Kidney (tissue), 14 donors: Measurements from ENCODE around the gene EEF1AKMT3. TPM values are rescaled to one million over a fixed set of nuclear protein-coding genes. Genes with fewer than 3 reads are reported as not detected.
A peak's percentile ranks its signal among the peaks of the same experiment; 100 is the strongest.

Source experiments
- DNase-seq, 5 donors: peaks; one replicate each; pipeline ENCODE4 v3.0.0-alpha.2; 2013 to 2020
- FAIRE-seq: peaks from 2 replicates; lab custom pipeline; 2012; peaks lifted over from hg19 to GRCh38; lab: Jason Lieb, UNC
- H3K27ac ChIP-seq, 2 donors: one replicate each; pipeline ENCODE4 v1.7.0; 2013; ENCODE audit warnings: low read depth in 2 of 2, low read length in 2 of 2, inconsistent platforms in 1 of 2
- H3K27me3 ChIP-seq: one replicate; pipeline ENCODE4 v1.7.1; 2013; ENCODE audit warnings: low read length, inconsistent platforms; ENCODE audit not compliant: control insufficient read depth, insufficient read depth
- H3K36me3 ChIP-seq, 3 donors: one replicate each; pipeline versions ENCODE4 v1.7.0 to v1.7.1; 2013; ENCODE audit warnings: low read length in 3 of 3, control low read depth in 1 of 3, inconsistent platforms in 1 of 3; ENCODE audit not compliant: insufficient read depth in 3 of 3, control insufficient read depth in 2 of 3
- H3K4me1 ChIP-seq, 3 donors: one replicate each; pipeline versions ENCODE4 v1.7.0 to v1.7.1; 2013; ENCODE audit warnings: low read length in 3 of 3, inconsistent platforms in 1 of 3, low read depth in 1 of 3; ENCODE audit not compliant: control insufficient read depth in 2 of 3, insufficient read depth in 2 of 3
- H3K4me3 ChIP-seq, 3 donors: one replicate each; pipeline versions ENCODE4 v1.7.0 to v1.8.1; 2013; ENCODE audit warnings: low read length in 3 of 3, control low read depth in 1 of 3, inconsistent platforms in 1 of 3
- H3K9ac ChIP-seq, 3 donors: one replicate each; pipeline versions ENCODE4 v1.7.0 to v1.7.1; 2013; ENCODE audit warnings: low read length in 3 of 3, control low read depth in 1 of 3, inconsistent platforms in 1 of 3
- H3K9me3 ChIP-seq, 3 donors: one replicate each; pipeline versions ENCODE4 v1.7.0 to v1.7.1; 2013; ENCODE audit warnings: low read length in 3 of 3, control low read depth in 1 of 3, inconsistent platforms in 1 of 3; ENCODE audit not compliant: control insufficient read depth in 2 of 3, insufficient read depth in 1 of 3
- intact Hi-C: fragments of 100-400 bp; cut with DNase I; formaldehyde crosslinking; loops from one replicate; pipeline ENCODE4 v1.11.1; 2022
- polyA plus RNA-seq: library from polyadenylated mRNA; stranded (reverse); fragments of 350-450 nt; fragmentation: Illumina TruSeq; extraction: RNeasy Lipid Tissue Mini Kit (QIAGEN cat#74804); gene quantifications from one replicate; pipeline ENCODE4 v1.2.3, GENCODE V29; 2014; ENCODE audit warnings: low read depth, low replicate concordance; ENCODE audit not compliant: insufficient read depth
- total RNA-seq: library from RNA; stranded (reverse); fragmentation: NEBNext Ultra II Directional; extraction: Animal tissue kit (Norgen Biotek cat#: 25700); gene quantifications from one replicate; pipeline ENCODE4 v1.2.1, GENCODE V29; 2021
- TF ChIP-seq, protein P1 (sequence below): IDR thresholded peaks from 3 replicates; pipeline ENCODE4 v1.5.1; 2012; ENCODE audit warnings: mild to moderate bottlenecking, moderate library complexity, borderline replicate concordance; ENCODE audit not compliant: insufficient read depth; ENCODE audit errors: extremely low read depth
- donor health status: control.
- donor health status: control.
- donor health status: control.
- donor health status: control.
- donor health status: control.
- donor health status: DM: yes; HTN: yes; CAD: no.
- donor health status: Normal renal cell carcinoma (clear cell type).

EEF1AKMT3 gene
- total and polyA plus RNA-seq, 2 donors from 2014 or later = 10.4 to 15.3 TPM

DNA sequence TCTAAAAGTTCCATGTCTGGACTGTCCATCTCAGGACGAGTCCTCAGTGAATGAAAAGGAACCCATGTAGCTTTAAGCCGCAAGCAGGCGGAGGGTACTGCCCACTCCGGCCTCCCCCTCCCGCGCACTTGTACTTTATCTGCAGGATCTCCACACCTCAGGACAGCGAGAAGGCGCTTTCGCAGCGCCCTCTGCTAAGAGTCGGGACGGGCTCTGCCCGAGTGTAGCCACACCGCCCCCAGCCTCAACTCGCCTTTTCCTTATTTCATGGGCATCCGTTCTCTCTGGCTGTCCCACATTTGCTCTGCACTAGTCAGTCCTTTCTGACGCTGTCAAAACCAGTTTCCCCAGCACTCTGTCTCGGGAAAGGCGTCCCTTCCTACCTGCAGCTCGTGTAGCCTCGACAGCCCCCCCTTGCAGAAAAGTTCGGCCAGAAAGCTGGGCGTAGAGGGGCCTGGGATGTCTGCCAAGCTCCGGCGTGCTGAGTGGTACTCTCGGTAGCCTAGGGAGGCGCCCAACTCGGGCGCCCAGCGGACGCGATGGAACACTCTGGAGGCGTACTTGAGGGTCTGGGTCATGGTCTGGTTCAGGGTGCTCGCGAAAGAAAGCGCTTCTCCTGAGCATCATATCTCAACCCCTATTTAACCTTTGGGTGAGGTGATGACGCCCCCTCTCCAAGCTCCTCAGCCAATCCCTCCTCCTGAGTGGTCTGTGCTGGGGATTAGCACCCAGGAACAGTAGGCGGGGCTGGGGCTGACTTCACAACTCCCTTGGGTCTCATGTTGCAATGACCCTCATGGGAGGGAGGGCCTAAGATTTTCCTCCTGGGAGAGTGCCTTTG is 5.7 kb upstream of the EEF1AKMT3 start, which contains the start of gene CYP27B1:
Gene CYP27B1 (minus strand): TSS at position 615 of the 841 bp plus-strand sequence. CDS start 37 bp downstream, at position 578.
- Histone ChIP-seq H3K36me3 (peaks cover 0 to 5% (median 0%) of the 10 kb centered on the region in 3 donors), H3K9ac (peak within 1 kb of the TSS in 2 of 3 donors; percentile 34 to 42), H3K9me3 (no peaks in the 10 kb centered on the region), H3K27ac (peak within 1 kb of the TSS in 1 of 2 donors; percentile 27), H3K4me3 (peak within 1 kb of the TSS; percentile 3 to 59 (median 55)), H3K4me1 (peaks cover 0 to 30% (median 17%) of the 10 kb centered on the region in 3 donors), H3K27me3 (peaks cover 30% of the 10 kb centered on the region)
- FAIRE-seq = no peak
- TF ChIP-seq, protein P1, sequence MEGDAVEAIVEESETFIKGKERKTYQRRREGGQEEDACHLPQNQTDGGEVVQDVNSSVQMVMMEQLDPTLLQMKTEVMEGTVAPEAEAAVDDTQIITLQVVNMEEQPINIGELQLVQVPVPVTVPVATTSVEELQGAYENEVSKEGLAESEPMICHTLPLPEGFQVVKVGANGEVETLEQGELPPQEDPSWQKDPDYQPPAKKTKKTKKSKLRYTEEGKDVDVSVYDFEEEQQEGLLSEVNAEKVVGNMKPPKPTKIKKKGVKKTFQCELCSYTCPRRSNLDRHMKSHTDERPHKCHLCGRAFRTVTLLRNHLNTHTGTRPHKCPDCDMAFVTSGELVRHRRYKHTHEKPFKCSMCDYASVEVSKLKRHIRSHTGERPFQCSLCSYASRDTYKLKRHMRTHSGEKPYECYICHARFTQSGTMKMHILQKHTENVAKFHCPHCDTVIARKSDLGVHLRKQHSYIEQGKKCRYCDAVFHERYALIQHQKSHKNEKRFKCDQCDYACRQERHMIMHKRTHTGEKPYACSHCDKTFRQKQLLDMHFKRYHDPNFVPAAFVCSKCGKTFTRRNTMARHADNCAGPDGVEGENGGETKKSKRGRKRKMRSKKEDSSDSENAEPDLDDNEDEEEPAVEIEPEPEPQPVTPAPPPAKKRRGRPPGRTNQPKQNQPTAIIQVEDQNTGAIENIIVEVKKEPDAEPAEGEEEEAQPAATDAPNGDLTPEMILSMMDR = no peak
- intact Hi-C loops = no loop called here
- peak in 3 of 5 donors; percentile 20 to 43 (median 24) for DNase-seq

DNA sequence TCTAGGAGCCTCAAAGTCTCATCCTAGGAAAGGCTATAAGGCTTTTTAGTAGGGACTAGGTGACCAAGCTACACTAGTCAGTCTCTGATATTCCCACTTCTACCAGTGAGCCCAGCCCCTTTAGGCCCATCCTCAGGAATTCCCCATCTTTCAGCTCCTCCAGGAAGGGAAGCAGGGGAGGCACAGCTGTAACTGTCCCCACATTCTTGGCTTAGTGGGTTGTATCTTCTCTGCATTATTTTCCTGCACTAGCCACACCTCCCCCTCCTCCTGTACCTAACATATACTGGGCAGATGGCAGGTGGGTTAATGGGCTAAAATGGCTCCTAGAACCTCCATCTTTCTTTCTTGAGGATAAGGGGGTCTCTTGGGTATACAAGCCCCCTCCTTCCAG is 5.1 kb upstream of the EEF1AKMT3 start:
- H3K4me1 ChIP-seq = peaks cover 0 to 30% (median 17%) of the 10 kb centered on the region in 3 donors
- intact Hi-C loops = no loop called here

DNA sequence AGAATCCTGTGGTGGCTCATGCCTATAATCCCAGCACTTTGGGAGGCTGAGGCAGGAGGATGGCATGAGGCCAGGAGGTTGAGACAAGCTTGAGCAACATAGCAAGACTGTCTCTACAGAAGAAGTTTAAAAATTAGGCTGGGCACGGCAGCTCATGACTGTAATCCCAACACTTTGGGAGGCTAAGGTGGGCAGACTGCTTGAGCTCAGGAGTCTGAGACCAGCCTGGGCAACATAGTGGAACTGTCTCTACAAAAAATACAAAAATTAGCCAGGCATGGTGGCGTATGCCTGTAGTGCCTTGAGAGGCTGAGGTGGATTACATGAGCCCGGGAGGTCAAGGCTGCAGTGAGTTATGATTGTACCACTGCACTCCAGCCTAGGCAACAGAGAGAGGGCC is 4.5 kb upstream of the EEF1AKMT3 start:
- no peak for DNase-seq
- no peaks in the 10 kb centered on the region for H3K9me3 ChIP-seq

More for the DNA sequence above, 5.1 kb upstream of the EEF1AKMT3 start:
- peaks cover 0 to 5% (median 0%) of the 10 kb centered on the region in 3 donors for H3K36me3 ChIP-seq
- no peak for FAIRE-seq
- H3K9ac ChIP-seq = no peak overlapping the region
- peak overlapping the region in 1 of 3 donors; percentile 20 for H3K4me3 ChIP-seq
- DNase-seq = no peak
- TF ChIP-seq, protein P1 = no peak
- H3K9me3 ChIP-seq = no peaks in the 10 kb centered on the region
- H3K27ac ChIP-seq = no peak overlapping the region
- peaks cover 30% of the 10 kb centered on the region for H3K27me3 ChIP-seq

More for the DNA sequence above, 4.5 kb upstream of the EEF1AKMT3 start:
- H3K36me3 ChIP-seq = no peaks in the 10 kb centered on the region
- no peak overlapping the region for H3K9ac ChIP-seq
- no peak overlapping the region for H3K4me3 ChIP-seq
- H3K4me1 ChIP-seq = peaks cover 0 to 30% (median 17%) of the 10 kb centered on the region in 3 donors
- peaks cover 30% of the 10 kb centered on the region for H3K27me3 ChIP-seq
- no peak for FAIRE-seq
- TF ChIP-seq, protein P1 = no peak
- no peak overlapping the region for H3K27ac ChIP-seq
- intact Hi-C loops = no loop called here
